MCF 10A (cell line): ENCODE data around the gene HPSE2. TPM values are rescaled to one million over a fixed set of nuclear protein-coding genes. Genes with fewer than 3 reads are reported as not detected.

Source experiments
- BruUV-seq: library from RNA; stranded (reverse); fragments of 400-500 nt; replicated peaks from 2 replicates; lab custom pipeline; 2021; lab: Mats Ljungman, UMichigan
- CTCF ChIA-PET: fragments of 300-600 bp; sonication (Branson Sonifier 250); formaldehyde crosslinking; extraction: SDS; loops from one replicate; lab custom pipeline; 2021; ENCODE audit warnings: antibody characterized with exemption, inconsistent platforms; lab: Yijun Ruan, JAX
- POLR2A ChIA-PET: fragments of 300-600, 350-650 bp; sonication (Branson Sonifier 250); formaldehyde crosslinking; extraction: SDS; loops from one replicate; lab custom pipeline; 2020; ENCODE audit warnings: antibody characterized with exemption, inconsistent platforms; lab: Yijun Ruan, JAX
- DNase-seq: peaks from one replicate; pipeline ENCODE4 v3.0.0-alpha.2; 2018; ENCODE audit not compliant: unreplicated experiment
- H3K27ac Mint-ChIP-seq: one replicate; pipeline ENCODE4 v1.8.0; 2022; ENCODE audit warnings: mild to moderate bottlenecking, low read depth, mixed read lengths; ENCODE audit not compliant: unreplicated experiment
- H3K27me3 Mint-ChIP-seq: one replicate; pipeline ENCODE4 v1.8.0; 2022; ENCODE audit warnings: mixed read lengths; ENCODE audit not compliant: insufficient read depth, unreplicated experiment
- H3K36me3 Mint-ChIP-seq: one replicate; pipeline ENCODE4 v1.8.0; 2022; ENCODE audit warnings: mild to moderate bottlenecking, moderate library complexity, mixed read lengths; ENCODE audit not compliant: insufficient read depth, unreplicated experiment
- H3K4me1 Mint-ChIP-seq: one replicate; pipeline ENCODE4 v1.8.0; 2022; ENCODE audit warnings: mixed read lengths; ENCODE audit not compliant: insufficient read depth, unreplicated experiment
- H3K4me3 Mint-ChIP-seq: one replicate; pipeline ENCODE4 v1.8.0; 2022; ENCODE audit warnings: mild to moderate bottlenecking, moderate library complexity, mixed read lengths; ENCODE audit not compliant: unreplicated experiment
- H3K9me3 Mint-ChIP-seq: one replicate; pipeline ENCODE4 v1.8.0; 2022; ENCODE audit warnings: mixed read lengths; ENCODE audit not compliant: unreplicated experiment
- CTCF ChIP-seq: fragments of 200-600 bp; IDR thresholded peaks from one replicate; pipeline ENCODE4 v1.8.0; 2022; ENCODE audit warnings: antibody characterized with exemption, mild to moderate bottlenecking; ENCODE audit not compliant: unreplicated experiment
- intact Hi-C: fragments of 100-400 bp; cut with micrococcal nuclease; formaldehyde crosslinking; loops from 2 replicates; pipeline ENCODE4 v1.14.1; 2022
- total RNA-seq: library from RNA; stranded (reverse); gene quantifications from 2 replicates; pipeline ENCODE4 v1.2.3, GENCODE V29; 2022

The HPSE2 gene
- total RNA-seq, 1 experiment from 2014 or later, result not detected

GRCh38 chr10:98582363-98582762 lies 653.3 kb downstream of the HPSE2 start:
- BruUV-seq, result no TSS peak
- Mint-ChIP-seq H3K36me3 (no peaks in the 10 kb centered on the region), H3K27ac (no peak overlapping the region), H3K4me3 (no peak overlapping the region), H3K27me3 (peaks cover 34% of the 10 kb centered on the region), H3K4me1 (no peaks in the 10 kb centered on the region), H3K9me3 (no peaks in the 10 kb centered on the region)
- no peak for DNase-seq
- CTCF ChIA-PET, result no interaction called here
- intact Hi-C loops, result no loop called here
- TF ChIP-seq CTCF, result no peak
- POLR2A ChIA-PET, result no interaction called here

GRCh38 chr10:98577578-98577977 lies 658.1 kb downstream of the HPSE2 start:
- ChIA-PET POLR2A (no interaction called here), CTCF (interaction anchor here (0.6 kb wide), 1 partner anchor 1149 kb away, joined by 3 read pairs; no protein-coding TSS in a partner anchor)
- intact Hi-C loops, result no loop called here
- H3K9me3 Mint-ChIP-seq, result no peaks in the 10 kb centered on the region
- H3K4me3 Mint-ChIP-seq, result no peak overlapping the region
- no peak overlapping the region for H3K27ac Mint-ChIP-seq
- no peaks in the 10 kb centered on the region for H3K4me1 Mint-ChIP-seq
- BruUV-seq, result no TSS peak
- no peaks in the 10 kb centered on the region for H3K36me3 Mint-ChIP-seq
- DNase-seq, result no peak
- no peak for TF ChIP-seq CTCF
- H3K27me3 Mint-ChIP-seq, result peaks cover 62% of the 10 kb centered on the region

- H3K27me3 Mint-ChIP-seq, result peaks cover 67% of the 10 kb centered on the region
- H3K4me1 Mint-ChIP-seq, result no peaks in the 10 kb centered on the region
- H3K9me3 Mint-ChIP-seq, result no peaks in the 10 kb centered on the region
- H3K36me3 Mint-ChIP-seq, result no peaks in the 10 kb centered on the region
- no peak overlapping the region for H3K4me3 Mint-ChIP-seq
- intact Hi-C loops, result no loop called here
- no peak overlapping the region for H3K27ac Mint-ChIP-seq
- TF ChIP-seq CTCF, result no peak
- POLR2A ChIA-PET, result no interaction called here
- CTCF ChIA-PET, result interaction anchor here (0.7 kb wide), 1 partner anchor 110 kb away, joined by 4 read pairs; no protein-coding TSS in a partner anchor
- BruUV-seq, result no TSS peak
- DNase-seq, result no peak
Measured at GRCh38 chr10:98577168-98577567, 658.5 kb downstream of the HPSE2 start.

- BruUV-seq, result no TSS peak
- H3K36me3 Mint-ChIP-seq, result no peaks in the 10 kb centered on the region
- no peak overlapping the region for H3K4me3 Mint-ChIP-seq
Measured at GRCh38 chr10:98576096-98576495, 659.6 kb downstream of the HPSE2 start.

More at GRCh38 chr10:98576096-98576495, 659.6 kb downstream of the HPSE2 start:
- TF ChIP-seq CTCF, result no peak
- intact Hi-C loops, result no loop called here
- no peak overlapping the region for H3K27ac Mint-ChIP-seq
- peaks cover 70% of the 10 kb centered on the region for H3K27me3 Mint-ChIP-seq
- H3K4me1 Mint-ChIP-seq, result no peaks in the 10 kb centered on the region
- DNase-seq, result no peak
- no peaks in the 10 kb centered on the region for H3K9me3 Mint-ChIP-seq
- ChIA-PET CTCF (interaction anchor here (0.6 kb wide), 1 partner anchor 57 kb away, joined by 3 read pairs; no protein-coding TSS in a partner anchor), POLR2A (no interaction called here)
